PC-3 (cell line): Measurements from ENCODE around the gene PGP. TPM values are rescaled to one million over a fixed set of nuclear protein-coding genes. Genes with fewer than 3 reads are reported as not detected.

Source experiments
- ATAC-seq: fragments of 200-7000 bp; cut with Tn5 transposase; 2 replicates; pipeline ENCODE4 v1.9.1; 2020; ENCODE audit warnings: mild to moderate bottlenecking, moderate library complexity
- BruUV-seq: library from RNA; stranded (reverse); fragments of 400-500 nt; replicated peaks from 2 replicates; lab custom pipeline; 2021; lab: Mats Ljungman, UMichigan
- CTCF ChIA-PET: fragments of 300-600 bp; sonication (Branson Sonifier 250); formaldehyde crosslinking; loops from one replicate; lab custom pipeline; 2022; ENCODE audit warnings: antibody characterized with exemption; lab: Charles Lee
- POLR2A ChIA-PET: fragments of 300-600 bp; sonication (Branson Sonifier 250); formaldehyde crosslinking; loops from one replicate; lab custom pipeline; 2022; ENCODE audit warnings: antibody characterized with exemption; ENCODE audit not compliant: unreplicated experiment; lab: Charles Lee
- DNase-seq: peaks from one replicate; pipeline ENCODE4 v3.0.0-alpha.2; 2015
- H2AFZ ChIP-seq: fragments of 300-600 bp; sonication (generic); 2 replicates; pipeline ENCODE4 v1.6.0; 2016; ENCODE audit warnings: antibody characterized with exemption, low read length
- H3F3A ChIP-seq: fragments of 300-600 bp; sonication (generic); one replicate; pipeline ENCODE4 v1.6.0; 2017; ENCODE audit warnings: antibody characterized with exemption, low read length, control low read depth, mild to moderate bottlenecking; ENCODE audit not compliant: unreplicated experiment
- H3K27ac ChIP-seq: fragments of 300-600 bp; sonication (generic); 2 replicates; pipeline ENCODE4 v1.5.1; 2016; ENCODE audit warnings: mild to moderate bottlenecking, low read length
- H3K27me3 ChIP-seq: fragments of 300-600 bp; sonication (generic); 2 replicates; pipeline ENCODE4 v1.6.1; 2016; ENCODE audit warnings: low read length, mixed read lengths
- H3K36me3 ChIP-seq: fragments of 300-600 bp; sonication (generic); 2 replicates; pipeline ENCODE4 v1.6.1; 2016; ENCODE audit warnings: low read depth, mixed run types, low read length, mixed read lengths
- H3K4me1 ChIP-seq: fragments of 300-600 bp; sonication (generic); 2 replicates; pipeline ENCODE4 v1.5.1; 2016; ENCODE audit warnings: low read length; ENCODE audit not compliant: insufficient read depth
- H3K4me2 ChIP-seq: fragments of 300-600 bp; sonication (generic); 2 replicates; pipeline ENCODE4 v1.6.0; 2016; ENCODE audit warnings: low read length
- H3K4me3 ChIP-seq: fragments of 300-600 bp; sonication (generic); 2 replicates; pipeline ENCODE4 v1.5.1; 2016; ENCODE audit warnings: mild to moderate bottlenecking, low read length, mixed read lengths
- H3K79me2 ChIP-seq: fragments of 300-600 bp; sonication (generic); 2 replicates; pipeline ENCODE4 v1.6.1; 2017; ENCODE audit warnings: low read length, mixed read lengths
- H3K9ac ChIP-seq: fragments of 300-600 bp; sonication (generic); 2 replicates; pipeline ENCODE4 v1.6.0; 2016; ENCODE audit warnings: mild to moderate bottlenecking, low read length
- H3K9me2 ChIP-seq: fragments of 300-600 bp; sonication (generic); replicated peaks from 2 replicates; pipeline ENCODE4 v1.6.1; 2016; ENCODE audit warnings: mixed run types, low read length, mixed read lengths
- H3K9me3 ChIP-seq: fragments of 300-600 bp; sonication (generic); 2 replicates; pipeline ENCODE4 v1.6.1; 2016; ENCODE audit warnings: low read length, mixed read lengths
- H4K20me1 ChIP-seq: fragments of 300-600 bp; sonication (generic); 2 replicates; pipeline ENCODE4 v1.6.1; 2016; ENCODE audit warnings: low read length, mixed read lengths
- CTCF ChIP-seq: fragments of 300-600 bp; sonication (generic); conservative IDR thresholded peaks from 2 replicates; pipeline ENCODE4 v1.5.1; 2017; ENCODE audit warnings: antibody characterized with exemption, low read depth, mild to moderate bottlenecking, low read length
- EZH2 ChIP-seq: fragments of 300-600 bp; sonication (generic); IDR thresholded peaks from one replicate; pipeline ENCODE4 v1.6.1; 2017; ENCODE audit warnings: antibody characterized with exemption, mild to moderate bottlenecking, low read length; ENCODE audit not compliant: unreplicated experiment
- EZH2phosphoT487 ChIP-seq: fragments of 300-600 bp; sonication (generic); IDR thresholded peaks from 2 replicates; pipeline ENCODE4 v1.6.1; 2018; ENCODE audit warnings: mild to moderate bottlenecking, antibody characterized with exemption, low read length, borderline replicate concordance
- intact Hi-C: fragments of 100-400 bp; cut with micrococcal nuclease; formaldehyde crosslinking; loops from 2 replicates; pipeline ENCODE4 v1.9.0; 2023
- total RNA-seq: library from RNA; depleted of rRNA; stranded (reverse); fragments of >200 nt; gene quantifications from 2 replicates; pipeline ENCODE4 v1.2.3, GENCODE V29; 2014

The PGP gene
- total RNA-seq, 1 experiment from 2014 or later: 46.0 TPM

GRCh38 chr16:2238838-2239675 lies 24.4 kb upstream of the PGP start:
- intact Hi-C loops: no loop called here
- Histone ChIP-seq H4K20me1 (no peaks in the 10 kb centered on the region), H3K9me3 (no peaks in the 10 kb centered on the region), H3K27me3 (no peaks in the 10 kb centered on the region), H3K4me3 (no peak overlapping the region), H3K9me2 (no peaks in the 10 kb centered on the region), H3K36me3 (no peaks in the 10 kb centered on the region), H3K4me1 (no peaks in the 10 kb centered on the region), H3K27ac (no peak overlapping the region), H2AFZ (no peak overlapping the region), H3K9ac (no peak overlapping the region), H3K79me2 (no peaks in the 10 kb centered on the region), H3K4me2 (no peak overlapping the region), H3F3A (no peaks in the 10 kb centered on the region)
- no TSS peak for BruUV-seq
- ATAC-seq (peak; percentile 27; the same call in 1 of the 2 replicates), DNase-seq (no peak)
- TF ChIP-seq EZH2: no peak
- no peak for TF ChIP-seq CTCF
- no peak for TF ChIP-seq EZH2phosphoT487
- CTCF ChIA-PET: interaction anchor here (0.9 kb wide), 1 partner anchor 44 kb away, joined by 3 read pairs; no protein-coding TSS in a partner anchor
- POLR2A ChIA-PET: no interaction called here

GRCh38 chr16:2238150-2238837 lies 23.7 kb upstream of the PGP start:
- TF ChIP-seq CTCF (no peak), EZH2phosphoT487 (no peak), EZH2 (no peak)
- ChIA-PET CTCF (interaction anchor here (0.9 kb wide), 1 partner anchor 43 kb away, joined by 3 read pairs; no protein-coding TSS in a partner anchor), POLR2A (no interaction called here)
- Histone ChIP-seq H3F3A (no peaks in the 10 kb centered on the region), H3K27ac (no peak overlapping the region), H3K9me2 (no peaks in the 10 kb centered on the region), H3K4me1 (no peaks in the 10 kb centered on the region), H3K27me3 (no peaks in the 10 kb centered on the region), H4K20me1 (no peaks in the 10 kb centered on the region), H3K79me2 (no peaks in the 10 kb centered on the region), H3K36me3 (no peaks in the 10 kb centered on the region), H3K4me2 (no peak overlapping the region), H3K4me3 (no peak overlapping the region), H2AFZ (no peak overlapping the region), H3K9ac (no peak overlapping the region), H3K9me3 (no peaks in the 10 kb centered on the region)
- no peak for DNase-seq
- intact Hi-C loops: no loop called here
- BruUV-seq: no TSS peak
- no peak for ATAC-seq
